Measurements from ENCODE around the gene GRIK2. TPM values are rescaled to one million over a fixed set of nuclear protein-coding genes. Genes with fewer than 3 reads are reported as not detected.

Gene GRIK2
- total RNA-seq, 1 experiment from 2014 or later: 0.70 TPM

GRCh38 chr6:101451981-101452380 lies 58.5 kb downstream of the GRIK2 start:
- H4K20me1 ChIP-seq (ENCODE audit: control insufficient read depth, insufficient read depth, insufficient read length): no peaks in the 10 kb centered on the region
- no peak overlapping the region for H3T11ph ChIP-seq (ENCODE audit: low read length)
- H3K9me3 ChIP-seq (ENCODE audit: control insufficient read depth, low read depth, low read length): no peaks in the 10 kb centered on the region
- H2BK120ac ChIP-seq (ENCODE audit: low read depth, low read length, poor library complexity, severe bottlenecking): no peak overlapping the region
- no peak overlapping the region for H2AK5ac ChIP-seq (ENCODE audit: insufficient read length, low read length)
- TF ChIP-seq CTCF (conservative IDR thresholded peaks at IDR 0.05): no peak
- WGBS (ENCODE audit: extremely low coverage, insufficient read length, low lambda C conversion rate): no CpG with 5 or more reads among the region's 1 CpG
- H3K23me2 ChIP-seq (ENCODE audit: insufficient read length, low read depth, low read length, poor library complexity, severe bottlenecking): no peaks in the 10 kb centered on the region
- no peak overlapping the region for H2BK12ac ChIP-seq (ENCODE audit: insufficient read length, low read depth, low read length)
- no peak overlapping the region for H2BK15ac ChIP-seq (ENCODE audit: low read depth, low read length)
- no peak overlapping the region for H3K27ac ChIP-seq (ENCODE audit: insufficient read length, low read depth, low read length)
- Mint-ChIP-seq H3K9me3 (no peaks in the 10 kb centered on the region), H3K36me3 (ENCODE audit: insufficient read depth in 1 of 3, low read depth in 3 of 3) (no peaks in the 10 kb centered on the region), H3K27ac (no peak overlapping the region), H3K4me3 (no peak overlapping the region), H3K27me3 (ENCODE audit: low read depth) (no peaks in the 10 kb centered on the region), H3K4me1 (peaks cover 5 to 11% of the 10 kb centered on the region in 2 experiments; a peak in 3 of 4 replicates)
- H3K14ac ChIP-seq (ENCODE audit: insufficient read depth, low read length): no peak overlapping the region
- H3K9ac ChIP-seq (ENCODE audit: extremely low read depth, insufficient read length, low read length): no peak overlapping the region
- H2AFZ ChIP-seq (ENCODE audit: low read length): no peak overlapping the region
- H3K56ac ChIP-seq (ENCODE audit: insufficient read length, low read depth, low read length): no peak overlapping the region
- H2BK20ac ChIP-seq (ENCODE audit: low read depth, low read length, poor library complexity, severe bottlenecking): no peak overlapping the region
- H3K4me2 ChIP-seq (ENCODE audit: insufficient read depth, insufficient read length, low read length): no peak overlapping the region
- no peaks in the 10 kb centered on the region for H3K79me1 ChIP-seq (ENCODE audit: insufficient read depth, low read depth, low read length, poor library complexity, severe bottlenecking)
- no peak overlapping the region for H3K23ac ChIP-seq (ENCODE audit: insufficient read length, low read depth, low read length)
- H2BK5ac ChIP-seq (ENCODE audit: insufficient read length, low read length): no peak overlapping the region
- H3K27me3 ChIP-seq (ENCODE audit: insufficient read depth, low read length): no peaks in the 10 kb centered on the region
- no peak overlapping the region for H4K5ac ChIP-seq (ENCODE audit: insufficient read length, low read depth, low read length)
- no peak overlapping the region for H4K91ac ChIP-seq (ENCODE audit: insufficient read length, low read depth, low read length)
- H3K4me1 ChIP-seq (ENCODE audit: insufficient read depth, low read length): no peaks in the 10 kb centered on the region
- no peak overlapping the region for H4K8ac ChIP-seq (replicated peaks; ENCODE audit: insufficient read length, low read depth, low read length)
- DNase-seq: no peak
- no peak overlapping the region for H3K4ac ChIP-seq (ENCODE audit: low read depth, low read length)
- no peaks in the 10 kb centered on the region for H3K79me2 ChIP-seq (ENCODE audit: insufficient read depth, low read length)
- H3K18ac ChIP-seq (ENCODE audit: insufficient read length, low read depth, low read length): no peak overlapping the region

Measured in H9 (cell line).